ENCODE measurements around the gene PCGF2. TPM values are rescaled to one million over a fixed set of nuclear protein-coding genes. Genes with fewer than 3 reads are reported as not detected.

The PCGF2 gene
- total RNA-seq, 2 donors from 2014 or later, result 51.3 to 53.9 TPM

GRCh38 chr17:38707678-38708351, 40.3 kb downstream of the PCGF2 start:
- intact Hi-C loops (cut with DNase I), result no loop called here
- no peak for DNase-seq (ENCODE audit: low spot score)

GRCh38 chr17:38706505-38707216, 41.5 kb downstream of the PCGF2 start:
- intact Hi-C loops (cut with DNase I), result no loop called here

GRCh38 chr17:38705803-38706504, 42.2 kb downstream of the PCGF2 start:
- DNase-seq (ENCODE audit: low spot score), result no peak
- intact Hi-C loops (cut with DNase I), result loop anchor here in 1 of 2 donors (2.0 kb wide), 1 partner anchor 27 kb away; no protein-coding TSS in a partner anchor

More at GRCh38 chr17:38706505-38707216, 41.5 kb downstream of the PCGF2 start:
- peak; percentile 80 for DNase-seq (ENCODE audit: low spot score)

- intact Hi-C loops (cut with DNase I), result loop anchor here in 1 of 2 donors (2.0 kb wide), 1 partner anchor 27 kb away; no protein-coding TSS in a partner anchor
- DNase-seq (ENCODE audit: low spot score), result no peak
These were observed 42.7 kb downstream of the PCGF2 start for GRCh38 chr17:38705523-38705802.

- peak; percentile 93 for DNase-seq (ENCODE audit: low spot score)
- intact Hi-C loops (cut with DNase I), result loop anchor here in 1 of 2 donors (2.0 kb wide), 1 partner anchor 26 kb away; no protein-coding TSS in a partner anchor
These were observed 43.3 kb downstream of the PCGF2 start, which contains the start of gene MLLT6 for GRCh38 chr17:38704606-38705522. MLLT6 (plus strand) TSS chr17:38705273; CDS start chr17:38705633, 360 bp downstream.

- peak; percentile 91 for DNase-seq (ENCODE audit: low spot score)
- intact Hi-C loops (cut with DNase I), result loop anchor here in 1 of 2 donors (2.0 kb wide), 1 partner anchor 25 kb away; no protein-coding TSS in a partner anchor
These were observed 44.2 kb downstream of the PCGF2 start for GRCh38 chr17:38703742-38704605.

GRCh38 chr17:38702916-38703741, 45.0 kb downstream of the PCGF2 start:
- DNase-seq (ENCODE audit: low spot score), result no peak
- intact Hi-C loops (cut with DNase I), result no loop called here

GRCh38 chr17:38702166-38702915, 45.8 kb downstream of the PCGF2 start:
- intact Hi-C loops (cut with DNase I), result no loop called here
- DNase-seq (ENCODE audit: low spot score), result peak; percentile 95

GRCh38 chr17:38701504-38702165, 46.5 kb downstream of the PCGF2 start:
- intact Hi-C loops (cut with DNase I), result no loop called here
- DNase-seq (ENCODE audit: low spot score), result no peak

GRCh38 chr17:38698760-38699159, 49.4 kb downstream of the PCGF2 start:
- no peak for DNase-seq (ENCODE audit: low spot score)
- intact Hi-C loops (cut with DNase I), result no loop called here

GRCh38 chr17:38697061-38697820, 50.9 kb downstream of the PCGF2 start:
- intact Hi-C loops (cut with DNase I), result no loop called here
- DNase-seq (ENCODE audit: low spot score), result no peak

- DNase-seq (ENCODE audit: low spot score), result peak; percentile 96
- intact Hi-C loops (cut with DNase I), result no loop called here
These were observed 54.3 kb downstream of the PCGF2 start for GRCh38 chr17:38693700-38694329.

GRCh38 chr17:38691154-38691553, 57.0 kb downstream of the PCGF2 start:
- intact Hi-C loops (cut with DNase I), result no loop called here
- no peak for DNase-seq (ENCODE audit: low spot score)

- no peak for DNase-seq (ENCODE audit: low spot score)
- intact Hi-C loops (cut with DNase I), result no loop called here
These were observed 57.8 kb downstream of the PCGF2 start for GRCh38 chr17:38690386-38690785.

GRCh38 chr17:38687286-38687685, 60.9 kb downstream of the PCGF2 start:
- no peak for DNase-seq (ENCODE audit: low spot score)
- intact Hi-C loops (cut with DNase I), result no loop called here
